OCI-LY3 (cell line): ENCODE measurements around the gene P2RY11.

Experiments
- H2AFZ ChIP-seq: fragments of 200-600, 300-600 bp; shearing (Covaris generic); 2 replicates; pipeline ENCODE4 v1.6.0; 2014; ENCODE audit warnings: antibody characterized with exemption, low read depth, low read length
- H3K27ac ChIP-seq: fragments of 200-600, 300-600 bp; sonication (generic); 2 replicates; pipeline ENCODE4 v1.5.1; 2014; ENCODE audit warnings: mild to moderate bottlenecking, low read length, moderate library complexity, mixed read lengths
- H3K27me3 ChIP-seq: fragments of 200-600, 300-600 bp; sonication (generic); 2 replicates; pipeline ENCODE4 v1.6.1; 2014; ENCODE audit warnings: low read depth, low read length, mixed read lengths
- H3K36me3 ChIP-seq: fragments of 200-600, 300-600 bp; sonication (generic); replicated peaks from 2 replicates; pipeline ENCODE3; 2014; ENCODE audit warnings: low read depth, low read length, mixed read lengths
- H3K4me1 ChIP-seq: fragments of 300-600, 200-600 bp; sonication (generic); 2 replicates; pipeline ENCODE4 v1.6.1; 2014; ENCODE audit warnings: low read length, mixed read lengths
- H3K4me2 ChIP-seq: fragments of 200-600, 300-600 bp; sonication (generic); 2 replicates; pipeline ENCODE4 v1.6.1; 2014; ENCODE audit warnings: low read length, mixed read lengths
- H3K4me3 ChIP-seq: fragments of 300-600, 200-600 bp; sonication (generic); 2 replicates; pipeline ENCODE4 v1.5.1; 2014; ENCODE audit warnings: antibody characterized with exemption, mild to moderate bottlenecking, low read length, moderate library complexity
- H3K79me2 ChIP-seq: fragments of 300-600, 200-600 bp; shearing (Covaris generic); 2 replicates; pipeline ENCODE4 v1.6.1; 2014; ENCODE audit warnings: mild to moderate bottlenecking, low read length, mixed read lengths
- H3K9ac ChIP-seq: fragments of 300-600, 200-600 bp; shearing (Covaris generic); 2 replicates; pipeline ENCODE4 v1.6.0; 2014; ENCODE audit warnings: mild to moderate bottlenecking, low read length, moderate library complexity
- H3K9me3 ChIP-seq: fragments of 200-600, 300-600 bp; shearing (Covaris generic); 2 replicates; pipeline ENCODE4 v1.6.1; 2014; ENCODE audit warnings: low read length, mixed read lengths; ENCODE audit not compliant: insufficient read depth
- H4K20me1 ChIP-seq: fragments of 200-600, 300-600 bp; sonication (generic); 2 replicates; pipeline ENCODE4 v1.6.1; 2016; ENCODE audit warnings: low read length, mixed read lengths; ENCODE audit not compliant: insufficient read depth
- CTCF ChIP-seq: fragments of 200-600, 300-600 bp; sonication (generic); IDR thresholded peaks from 2 replicates; pipeline ENCODE4 v1.5.1; 2014; ENCODE audit warnings: antibody characterized with exemption, low read length, low read depth
- EZH2phosphoT487 ChIP-seq: fragments of 200-600 bp; shearing (Covaris generic); IDR thresholded peaks from 2 replicates; pipeline ENCODE4 v1.6.1; 2018; ENCODE audit warnings: antibody characterized with exemption, mixed run types, low read depth

Gene P2RY11

GRCh38 chr19:10112895-10113591 lies 1.6 kb downstream of the P2RY11 start:
- H3K79me2 ChIP-seq = peaks cover 22% of the 10 kb centered on the region
- H3K36me3 ChIP-seq = peaks cover 62% of the 10 kb centered on the region
- H3K4me3 ChIP-seq = no peak overlapping the region
- no peak overlapping the region for H3K9ac ChIP-seq
- H3K4me2 ChIP-seq = peak overlapping the region; percentile 46
- no peaks in the 10 kb centered on the region; the same call in 1 of the 2 replicates for H4K20me1 ChIP-seq
- peak overlapping the region; percentile 70 for H3K27ac ChIP-seq
- no peak for TF ChIP-seq EZH2phosphoT487
- TF ChIP-seq CTCF = peak; percentile 85
- no peak overlapping the region for H2AFZ ChIP-seq
- peaks cover 24% of the 10 kb centered on the region for H3K4me1 ChIP-seq
- H3K27me3 ChIP-seq = no peaks in the 10 kb centered on the region
- no peaks in the 10 kb centered on the region for H3K9me3 ChIP-seq

- Histone ChIP-seq H3K4me2 (no peak overlapping the region), H3K36me3 (peaks cover 58% of the 10 kb centered on the region), H3K4me1 (peaks cover 25% of the 10 kb centered on the region), H4K20me1 (no peaks in the 10 kb centered on the region; the same call in 1 of the 2 replicates), H3K9ac (no peak overlapping the region), H3K27ac (peak overlapping the region; percentile 70), H3K4me3 (no peak overlapping the region), H3K27me3 (no peaks in the 10 kb centered on the region), H3K79me2 (peaks cover 21% of the 10 kb centered on the region), H2AFZ (no peak overlapping the region), H3K9me3 (no peaks in the 10 kb centered on the region)
- TF ChIP-seq CTCF (no peak), EZH2phosphoT487 (no peak)
Measured at GRCh38 chr19:10113592-10113963, 2.1 kb downstream of the P2RY11 start.

- Histone ChIP-seq H3K4me3 (no peak overlapping the region), H4K20me1 (no peaks in the 10 kb centered on the region; the same call in 1 of the 2 replicates), H2AFZ (no peak overlapping the region), H3K36me3 (peaks cover 57% of the 10 kb centered on the region), H3K4me2 (no peak overlapping the region), H3K79me2 (peaks cover 24% of the 10 kb centered on the region), H3K9me3 (no peaks in the 10 kb centered on the region), H3K27me3 (no peaks in the 10 kb centered on the region), H3K9ac (no peak overlapping the region), H3K27ac (no peak overlapping the region), H3K4me1 (peaks cover 29% of the 10 kb centered on the region)
- no peak for TF ChIP-seq CTCF
Measured at GRCh38 chr19:10113964-10114650, 2.6 kb downstream of the P2RY11 start.

GRCh38 chr19:10114651-10115391 lies 3.3 kb downstream of the P2RY11 start:
- TF ChIP-seq CTCF = no peak
- TF ChIP-seq EZH2phosphoT487 = no peak
- Histone ChIP-seq H3K27ac (no peak overlapping the region), H3K36me3 (peaks cover 50% of the 10 kb centered on the region), H3K27me3 (no peaks in the 10 kb centered on the region), H3K4me2 (no peak overlapping the region), H3K4me3 (no peak overlapping the region), H2AFZ (no peak overlapping the region), H4K20me1 (no peaks in the 10 kb centered on the region; the same call in 1 of the 2 replicates), H3K9me3 (no peaks in the 10 kb centered on the region), H3K9ac (no peak overlapping the region), H3K79me2 (peaks cover 23% of the 10 kb centered on the region), H3K4me1 (peaks cover 29% of the 10 kb centered on the region)
